Type B pancreatic cell (in vitro differentiated cells): ENCODE data around the gene TOMM40L. TPM values are rescaled to one million over a fixed set of nuclear protein-coding genes. Genes with fewer than 3 reads are reported as not detected.

ENCODE experiments used
- DNase-seq: peaks from one replicate; pipeline ENCODE4 v3.0.0; 2021; ENCODE audit warnings: mixed read lengths; ENCODE audit not compliant: unreplicated experiment; ENCODE audit errors: extremely low spot score
- H3K27ac Mint-ChIP-seq: 2 replicates; pipeline ENCODE4 v1.8.0; 2021; ENCODE audit warnings: mild to moderate bottlenecking, mixed read lengths
- H3K27me3 Mint-ChIP-seq: 2 replicates; pipeline ENCODE4 v1.8.0; 2021; ENCODE audit warnings: mixed read lengths
- H3K36me3 Mint-ChIP-seq: 2 replicates; pipeline ENCODE4 v1.8.0; 2021; ENCODE audit warnings: mixed read lengths
- H3K4me1 Mint-ChIP-seq: one replicate; pipeline ENCODE4 v1.8.0; 2021; ENCODE audit warnings: mixed read lengths; ENCODE audit not compliant: unreplicated experiment
- H3K4me3 Mint-ChIP-seq: 2 replicates; pipeline ENCODE4 v1.8.0; 2021; ENCODE audit warnings: mild to moderate bottlenecking, mixed read lengths
- H3K9me3 Mint-ChIP-seq: 2 replicates; pipeline ENCODE4 v1.8.0; 2021; ENCODE audit warnings: mixed read lengths
- total RNA-seq: library from RNA; stranded (reverse); gene quantifications from 2 replicates; pipeline ENCODE4 v1.2.1, GENCODE V29; 2021; ENCODE audit warnings: low replicate concordance
- TF ChIP-seq, protein P1 (sequence below): fragments of 200-600 bp; sonication (generic); conservative IDR thresholded peaks from 2 replicates; pipeline ENCODE4 v1.5.0; 2021; ENCODE audit warnings: antibody characterized with exemption, mild to moderate bottlenecking

Gene TOMM40L
- total RNA-seq, 1 donor from 2014 or later: 13.6 TPM

DNA sequence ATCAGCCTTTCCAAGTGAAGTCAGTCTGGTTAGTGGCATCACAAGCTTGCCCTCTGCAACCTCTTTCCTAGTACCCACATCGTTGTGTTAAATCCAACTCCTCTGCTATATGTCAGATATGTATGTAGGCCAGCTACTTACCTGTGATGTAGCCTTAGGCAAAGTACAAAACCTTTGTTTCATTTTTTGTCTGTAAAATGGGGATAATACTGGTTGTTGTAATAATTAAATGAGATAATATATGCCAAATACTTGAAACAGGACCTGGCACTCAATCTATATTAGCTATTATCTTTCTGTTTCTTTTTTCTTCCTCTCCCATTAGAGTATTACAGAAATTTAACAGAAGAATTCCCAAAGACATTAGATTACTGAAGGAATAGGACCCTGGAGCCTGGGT is 33.9 kb downstream of the TOMM40L start:
- H3K36me3 Mint-ChIP-seq: peaks cover 8% of the 10 kb centered on the region

GRCh38 chr1:161260376-161261260 is 34.8 kb downstream of the TOMM40L start:
- TF ChIP-seq, protein P1, sequence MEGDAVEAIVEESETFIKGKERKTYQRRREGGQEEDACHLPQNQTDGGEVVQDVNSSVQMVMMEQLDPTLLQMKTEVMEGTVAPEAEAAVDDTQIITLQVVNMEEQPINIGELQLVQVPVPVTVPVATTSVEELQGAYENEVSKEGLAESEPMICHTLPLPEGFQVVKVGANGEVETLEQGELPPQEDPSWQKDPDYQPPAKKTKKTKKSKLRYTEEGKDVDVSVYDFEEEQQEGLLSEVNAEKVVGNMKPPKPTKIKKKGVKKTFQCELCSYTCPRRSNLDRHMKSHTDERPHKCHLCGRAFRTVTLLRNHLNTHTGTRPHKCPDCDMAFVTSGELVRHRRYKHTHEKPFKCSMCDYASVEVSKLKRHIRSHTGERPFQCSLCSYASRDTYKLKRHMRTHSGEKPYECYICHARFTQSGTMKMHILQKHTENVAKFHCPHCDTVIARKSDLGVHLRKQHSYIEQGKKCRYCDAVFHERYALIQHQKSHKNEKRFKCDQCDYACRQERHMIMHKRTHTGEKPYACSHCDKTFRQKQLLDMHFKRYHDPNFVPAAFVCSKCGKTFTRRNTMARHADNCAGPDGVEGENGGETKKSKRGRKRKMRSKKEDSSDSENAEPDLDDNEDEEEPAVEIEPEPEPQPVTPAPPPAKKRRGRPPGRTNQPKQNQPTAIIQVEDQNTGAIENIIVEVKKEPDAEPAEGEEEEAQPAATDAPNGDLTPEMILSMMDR: no peak
- Mint-ChIP-seq H3K27me3 (peaks cover 51% of the 10 kb centered on the region), H3K9me3 (peaks cover 12% of the 10 kb centered on the region), H3K36me3 (peaks cover 8% of the 10 kb centered on the region), H3K4me1 (peaks cover 18% of the 10 kb centered on the region), H3K4me3 (peak overlapping the region; percentile 51), H3K27ac (no peak overlapping the region)
- no peak for DNase-seq

More for the DNA sequence above, 33.9 kb downstream of the TOMM40L start:
- Mint-ChIP-seq H3K4me3 (peak overlapping the region; percentile 82), H3K27me3 (peaks cover 53% of the 10 kb centered on the region), H3K9me3 (peaks cover 12% of the 10 kb centered on the region), H3K27ac (peak overlapping the region; percentile 55), H3K4me1 (peaks cover 18% of the 10 kb centered on the region)
- TF ChIP-seq, protein P1: no peak
- DNase-seq: no peak

DNA sequence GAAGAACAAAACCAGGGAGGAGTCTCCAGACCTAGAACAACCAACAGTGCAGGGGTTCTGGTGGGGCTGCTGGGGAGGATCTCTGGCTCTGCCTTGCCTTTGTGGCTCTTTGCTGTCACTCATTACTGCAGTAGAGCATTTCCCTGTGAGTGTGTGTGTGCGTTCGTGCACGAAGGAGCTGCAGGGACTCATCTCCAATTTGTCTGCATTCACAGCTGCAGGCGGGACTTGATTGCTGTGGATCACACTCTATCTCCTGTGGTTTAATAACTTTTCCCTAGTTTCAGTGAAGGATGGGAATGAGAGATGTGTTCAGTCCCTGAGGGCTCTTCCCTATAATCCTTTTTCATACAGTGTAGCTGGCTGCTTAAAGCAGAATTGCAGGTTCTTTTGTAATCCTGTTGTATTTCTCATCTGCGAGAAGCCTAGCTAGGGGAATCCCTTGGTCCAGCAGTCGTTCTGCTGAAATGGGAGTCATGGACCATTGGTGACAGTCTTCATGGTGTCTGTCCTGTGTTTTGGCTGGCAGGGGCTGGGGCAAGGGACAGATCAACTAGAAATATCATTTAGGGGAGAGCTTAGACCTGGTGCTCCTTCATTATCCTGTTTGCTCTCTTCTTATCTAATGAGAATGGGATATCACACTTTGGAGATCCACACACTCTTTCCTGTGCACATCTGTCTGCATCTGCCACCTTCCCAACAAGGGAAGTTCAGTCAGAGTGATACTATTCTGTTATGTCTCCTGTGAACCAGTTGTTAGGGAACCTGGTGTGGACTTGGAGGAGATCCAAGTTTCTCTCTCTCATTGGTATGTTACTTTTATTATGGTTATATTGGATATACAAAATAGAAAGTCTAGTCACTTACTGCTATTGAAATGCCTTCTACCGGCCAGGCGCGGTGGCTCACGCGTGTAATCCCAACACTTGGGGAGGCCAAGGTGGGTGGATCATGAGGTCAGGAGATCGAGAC is 35.7 kb downstream of the TOMM40L start:
- Mint-ChIP-seq H3K27ac (no peak overlapping the region), H3K27me3 (peaks cover 49% of the 10 kb centered on the region), H3K36me3 (peaks cover 5% of the 10 kb centered on the region), H3K9me3 (peaks cover 8% of the 10 kb centered on the region), H3K4me3 (peak overlapping the region; percentile 44), H3K4me1 (peaks cover 22% of the 10 kb centered on the region)
- no peak for DNase-seq
- TF ChIP-seq, protein P1: no peak

- TF ChIP-seq, protein P1: no peak
- DNase-seq: no peak
- Mint-ChIP-seq H3K4me3 (no peak overlapping the region), H3K36me3 (no peaks in the 10 kb centered on the region), H3K27ac (no peak overlapping the region), H3K4me1 (peaks cover 20% of the 10 kb centered on the region), H3K27me3 (peaks cover 24% of the 10 kb centered on the region), H3K9me3 (no peaks in the 10 kb centered on the region)
These were observed 39.4 kb downstream of the TOMM40L start for GRCh38 chr1:161265305-161265704.

DNA sequence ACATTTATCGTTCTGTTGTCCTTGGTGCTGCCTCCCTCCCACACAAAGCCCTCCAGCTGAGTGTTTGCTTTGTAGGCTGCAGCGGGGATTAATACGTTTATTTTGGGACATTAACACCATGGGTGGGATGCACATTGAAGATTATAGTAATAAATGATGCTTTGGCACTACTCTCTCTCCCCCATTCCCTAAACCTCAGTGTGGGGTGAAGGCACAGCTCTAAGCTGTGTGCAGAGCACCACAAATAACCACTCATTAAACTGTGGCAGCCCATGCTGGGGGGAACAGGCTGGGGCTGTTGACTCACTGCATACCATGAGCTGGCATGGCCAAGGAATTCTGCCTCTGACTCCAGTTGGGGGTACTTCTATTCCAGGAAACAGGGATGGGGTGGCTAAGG is 40.3 kb downstream of the TOMM40L start:
- Mint-ChIP-seq H3K27me3 (peaks cover 15% of the 10 kb centered on the region), H3K9me3 (no peaks in the 10 kb centered on the region), H3K4me1 (peaks cover 14% of the 10 kb centered on the region), H3K4me3 (no peak overlapping the region), H3K36me3 (no peaks in the 10 kb centered on the region), H3K27ac (no peak overlapping the region)
- no peak for DNase-seq
- TF ChIP-seq, protein P1: no peak
